Esophagus muscularis mucosa (tissue), 4 donors: ENCODE measurements around the gene RPRD1B.

Experiments used
- CTCF ChIP-seq, 3 experiments: fragments of 200-600 bp in 2 of 3; fragments of 450-650 bp in 1 of 3; sonication (generic) in 2 of 3; IDR thresholded peaks; one replicate each; pipeline ENCODE4 v1.5.1; 2017 to 2019; ENCODE audit warnings: antibody characterized with exemption in 3 of 3, mild to moderate bottlenecking in 2 of 3, moderate library complexity in 1 of 3
- EP300 ChIP-seq: sonication (generic); formaldehyde crosslinking; IDR thresholded peaks from one replicate; pipeline ENCODE4 v1.6.1; 2017; ENCODE audit warnings: antibody characterized with exemption
- POLR2A ChIP-seq: fragments of 450-650 bp; IDR thresholded peaks from one replicate; pipeline ENCODE4 v1.6.1; 2017; ENCODE audit warnings: antibody characterized with exemption, moderate library complexity, mild to moderate bottlenecking, low read depth
- POLR2AphosphoS5 ChIP-seq, 2 donors: sonication (generic); formaldehyde crosslinking; IDR thresholded peaks; one replicate each; pipeline ENCODE4 v1.6.1; 2017; ENCODE audit warnings: antibody characterized with exemption in 2 of 2

- TF ChIP-seq CTCF (IDR thresholded peaks at IDR 0.05), result no peak
- TF ChIP-seq POLR2A, result no peak
- no peak for TF ChIP-seq EP300
- TF ChIP-seq POLR2AphosphoS5 (IDR thresholded peaks at IDR 0.05), result no peak
These were observed 15.6 kb upstream of the RPRD1B start for GRCh38 chr20:38017959-38018358.
